WTC11 (cell line): Measurements from ENCODE around the gene LARGE1.

Experiments used
- CBFB ChIP-seq: sonication (generic); formaldehyde crosslinking; IDR thresholded peaks from 2 replicates; pipeline ENCODE4 v1.8.1; 2022; ENCODE audit warnings: mild to moderate bottlenecking, low read depth, missing genetic modification reagents
- CREB1 ChIP-seq: sonication (generic); formaldehyde crosslinking; IDR thresholded peaks from 2 replicates; pipeline ENCODE4 v1.8.0; 2023; ENCODE audit warnings: mild to moderate bottlenecking, missing genetic modification reagents
- CTCF ChIP-seq: fragments of 200-600 bp; IDR thresholded peaks from 2 replicates; pipeline ENCODE4 v1.8.0; 2022; ENCODE audit warnings: antibody characterized with exemption
- FOXP1 ChIP-seq: sonication (generic); formaldehyde crosslinking; IDR thresholded peaks from 2 replicates; pipeline ENCODE4 v1.8.0; 2022; ENCODE audit warnings: missing genetic modification reagents, mild to moderate bottlenecking, moderate library complexity, borderline replicate concordance
- JUN ChIP-seq: sonication (generic); formaldehyde crosslinking; IDR thresholded peaks from 2 replicates; pipeline ENCODE4 v1.8.0; 2023; ENCODE audit warnings: mild to moderate bottlenecking, missing genetic modification reagents
- KAT7 ChIP-seq: sonication (generic); formaldehyde crosslinking; IDR thresholded peaks from 2 replicates; pipeline ENCODE4 v1.8.1; 2023; ENCODE audit warnings: missing genetic modification reagents, mild to moderate bottlenecking, borderline replicate concordance
- NR3C1 ChIP-seq: sonication (generic); formaldehyde crosslinking; conservative IDR thresholded peaks from 2 replicates; pipeline ENCODE4 v1.8.1; 2023; ENCODE audit warnings: low read depth, mild to moderate bottlenecking, missing genetic modification reagents
- OVOL2 ChIP-seq: fragments of 250-450 bp; sonication (Bioruptor Pico); IDR thresholded peaks from 2 replicates; pipeline ENCODE4 v1.9.0; 2021; ENCODE audit warnings: mild to moderate bottlenecking, borderline replicate concordance
- PREB ChIP-seq: sonication (generic); formaldehyde crosslinking; IDR thresholded peaks from 2 replicates; pipeline ENCODE4 v1.8.1; 2022; ENCODE audit warnings: mild to moderate bottlenecking, missing genetic modification reagents, moderate library complexity, borderline replicate concordance
- SMAD4 ChIP-seq: sonication (generic); formaldehyde crosslinking; IDR thresholded peaks from 2 replicates; pipeline ENCODE4 v1.8.0; 2022; ENCODE audit warnings: mild to moderate bottlenecking, missing genetic modification reagents
- TCF7 ChIP-seq: sonication (generic); formaldehyde crosslinking; IDR thresholded peaks from 2 replicates; pipeline ENCODE4 v1.8.0; 2022; ENCODE audit warnings: mild to moderate bottlenecking, low read depth, missing genetic modification reagents, moderate library complexity
- TP53 ChIP-seq: sonication (generic); formaldehyde crosslinking; IDR thresholded peaks from 2 replicates; pipeline ENCODE4 v1.8.1; 2023; ENCODE audit warnings: mild to moderate bottlenecking, missing genetic modification reagents
- ZNF263 ChIP-seq: sonication (generic); formaldehyde crosslinking; IDR thresholded peaks from 2 replicates; pipeline ENCODE4 v1.8.1; 2022; ENCODE audit warnings: low read depth, mild to moderate bottlenecking, moderate library complexity, missing genetic modification reagents

GRCh38 chr22:33969045-33969444 lies 48.8 kb upstream of the LARGE1 start:
- TF ChIP-seq NR3C1 (CRISPR knock-in tag) (no peak), KAT7 (no peak), CTCF (no peak), TCF7 (CRISPR knock-in tag) (no peak), JUN (CRISPR knock-in tag) (no peak), FOXP1 (CRISPR knock-in tag) (no peak), SMAD4 (CRISPR knock-in tag) (no peak), OVOL2 (CRISPR knock-in tag) (no peak), CREB1 (no peak), PREB (CRISPR knock-in tag) (no peak), ZNF263 (CRISPR knock-in tag) (no peak), CBFB (CRISPR knock-in tag) (no peak), TP53 (no peak)
